GM13977 (cell line): ENCODE data around the gene PHACTR1.

Experiments used
- DNase-seq: peaks from one replicate; pipeline ENCODE4 v3.0.0; 2012; ENCODE audit warnings: low spot score
- in situ Hi-C: fragments of 300-500 bp; cut with MboI; formaldehyde crosslinking; loops from one replicate; pipeline ENCODE4 v1.12.0; 2022; ENCODE audit warnings: low sequenced_read_pairs, low pct_unique_long_range_greater_than_20kb, mixed read lengths, inconsistent platforms; ENCODE audit not compliant: unreplicated experiment
- TF ChIP-seq, protein P1 (sequence below): IDR thresholded peaks from 2 replicates; pipeline ENCODE4 v1.5.1; 2012; ENCODE audit warnings: mild to moderate bottlenecking, control low read depth; ENCODE audit not compliant: insufficient read depth; ENCODE audit errors: extremely low read depth, missing control alignments

The PHACTR1 gene

GRCh38 chr6:13112921-13113320 is 396.4 kb downstream of the PHACTR1 start:
- in situ Hi-C loops, result no loop called here
- TF ChIP-seq, protein P1, sequence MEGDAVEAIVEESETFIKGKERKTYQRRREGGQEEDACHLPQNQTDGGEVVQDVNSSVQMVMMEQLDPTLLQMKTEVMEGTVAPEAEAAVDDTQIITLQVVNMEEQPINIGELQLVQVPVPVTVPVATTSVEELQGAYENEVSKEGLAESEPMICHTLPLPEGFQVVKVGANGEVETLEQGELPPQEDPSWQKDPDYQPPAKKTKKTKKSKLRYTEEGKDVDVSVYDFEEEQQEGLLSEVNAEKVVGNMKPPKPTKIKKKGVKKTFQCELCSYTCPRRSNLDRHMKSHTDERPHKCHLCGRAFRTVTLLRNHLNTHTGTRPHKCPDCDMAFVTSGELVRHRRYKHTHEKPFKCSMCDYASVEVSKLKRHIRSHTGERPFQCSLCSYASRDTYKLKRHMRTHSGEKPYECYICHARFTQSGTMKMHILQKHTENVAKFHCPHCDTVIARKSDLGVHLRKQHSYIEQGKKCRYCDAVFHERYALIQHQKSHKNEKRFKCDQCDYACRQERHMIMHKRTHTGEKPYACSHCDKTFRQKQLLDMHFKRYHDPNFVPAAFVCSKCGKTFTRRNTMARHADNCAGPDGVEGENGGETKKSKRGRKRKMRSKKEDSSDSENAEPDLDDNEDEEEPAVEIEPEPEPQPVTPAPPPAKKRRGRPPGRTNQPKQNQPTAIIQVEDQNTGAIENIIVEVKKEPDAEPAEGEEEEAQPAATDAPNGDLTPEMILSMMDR, result no peak
- no peak for DNase-seq

- DNase-seq, result no peak
- TF ChIP-seq, protein P1, result no peak
- in situ Hi-C loops, result no loop called here
Observed at GRCh38 chr6:13113376-13113775, 396.8 kb downstream of the PHACTR1 start.

DNA sequence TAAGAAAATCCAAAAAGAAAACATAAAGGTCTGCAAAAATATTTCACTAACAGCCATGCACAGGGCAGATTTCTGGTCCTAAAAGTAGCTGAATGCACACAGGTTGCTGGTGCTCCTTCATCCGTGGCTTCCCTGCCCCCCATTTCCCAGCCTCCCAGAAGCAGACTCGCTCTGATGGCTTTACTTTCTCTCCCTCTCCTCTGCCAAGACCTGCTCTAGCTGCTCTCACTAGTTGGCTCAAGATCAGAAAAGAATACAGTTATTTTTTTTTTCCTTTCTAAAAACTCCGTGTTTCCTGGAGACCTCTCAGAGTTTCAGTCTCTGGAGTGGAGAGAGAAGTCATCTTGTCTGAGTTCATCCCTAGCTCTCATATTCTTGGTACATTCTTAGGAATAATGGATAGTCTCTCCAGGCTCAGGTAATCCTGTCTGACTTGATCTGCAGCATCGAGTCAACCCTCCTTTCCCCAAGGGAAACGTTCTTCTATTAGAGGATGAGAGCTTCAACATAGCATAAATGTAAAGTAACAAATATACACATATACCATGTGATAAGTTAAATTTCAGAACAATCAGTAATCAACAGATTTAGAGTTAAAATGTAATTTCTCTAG is 397.5 kb downstream of the PHACTR1 start:
- TF ChIP-seq, protein P1, result no peak
- no peak for DNase-seq
- in situ Hi-C loops, result no loop called here

DNA sequence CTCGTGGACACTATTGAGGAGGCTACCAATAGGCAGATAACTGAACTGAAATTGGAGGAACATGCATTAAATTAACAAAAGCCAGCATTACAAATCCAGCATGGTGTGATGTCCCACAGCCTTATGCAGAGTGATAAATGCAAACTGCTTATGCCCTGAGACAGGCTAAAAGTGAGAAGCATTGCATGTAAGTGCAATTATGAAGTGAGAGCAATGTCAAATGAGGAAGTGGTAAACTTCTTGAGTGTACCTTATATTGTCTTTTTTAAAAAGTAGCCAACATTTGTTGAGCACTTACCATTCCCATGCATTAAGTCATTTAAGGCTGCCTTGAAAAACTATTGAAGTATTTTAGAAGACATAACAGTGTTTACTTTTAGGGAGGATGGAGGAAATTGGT is 399.6 kb downstream of the PHACTR1 start:
- no peak for DNase-seq
- in situ Hi-C loops, result no loop called here
- TF ChIP-seq, protein P1, result no peak

GRCh38 chr6:13117570-13117969 is 401.0 kb downstream of the PHACTR1 start:
- no peak for DNase-seq
- in situ Hi-C loops, result no loop called here
- TF ChIP-seq, protein P1, result no peak

DNA sequence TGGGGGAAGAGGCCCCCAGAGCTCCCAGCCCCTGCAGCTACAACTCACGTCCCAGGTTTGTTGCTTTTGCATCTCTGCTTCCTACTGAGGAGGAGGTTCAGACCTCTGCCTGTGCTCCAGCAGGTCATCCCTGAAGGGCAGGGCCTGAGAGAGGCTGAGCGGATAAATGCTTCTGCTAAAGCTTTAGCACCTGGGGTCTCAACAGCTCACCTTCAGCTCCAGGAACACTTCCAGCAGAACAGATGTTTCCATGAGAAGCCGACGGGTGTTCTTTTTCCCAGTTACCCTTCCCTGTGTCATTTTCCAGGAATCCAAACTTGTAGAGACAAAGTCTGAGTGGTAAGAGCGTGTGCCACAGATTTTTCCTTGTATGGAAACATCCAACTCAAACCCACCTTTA is 403.0 kb downstream of the PHACTR1 start:
- DNase-seq, result no peak
- TF ChIP-seq, protein P1, result no peak
- in situ Hi-C loops, result no loop called here
